RWPE1 (cell line): Measurements from ENCODE around the gene DENND1A.
"Not testable (repeated sequence)": the region's sequence is repeated elsewhere in the genome, so short reads cannot be mapped to it uniquely, and the experiment has no call there.

Experiments used
- CTCF ChIA-PET: fragments of 350-600 bp; sonication (Branson Sonifier 250); formaldehyde crosslinking; extraction: SDS; loops from one replicate; lab custom pipeline; 2021; lab: Yijun Ruan, JAX
- POLR2A ChIA-PET: fragments of 400-600 bp; formaldehyde crosslinking; extraction: SDS; loops from one replicate; lab custom pipeline; 2020; ENCODE audit warnings: antibody characterized with exemption; ENCODE audit not compliant: low non-redundant PET; lab: Yijun Ruan, JAX
- DNase-seq: peaks from one replicate; pipeline ENCODE4 v3.0.0; 2012; ENCODE audit warnings: low spot score
- H3K27ac ChIP-seq: fragments of 450-650 bp; 2 replicates; pipeline ENCODE4 v1.5.1; 2017
- CTCF ChIP-seq: fragments of 450-650 bp; conservative IDR thresholded peaks from 2 replicates; pipeline ENCODE4 v1.5.1; 2017; ENCODE audit warnings: low read depth, mild to moderate bottlenecking

Gene DENND1A

GRCh38 chr9:123335986-123336329 is 594.0 kb downstream of the DENND1A start:
- ChIA-PET CTCF (interaction anchor here (0.6 to 1.7 kb wide), 6 partner anchors 9 to 183 kb away, joined by 3 to 7 read pairs (median 4); no protein-coding TSS in a partner anchor), POLR2A (no interaction called here)
- DNase-seq, result no peak
- peak overlapping the region; percentile 42 for H3K27ac ChIP-seq
- no peak for TF ChIP-seq CTCF

GRCh38 chr9:123335193-123335985 is 594.5 kb downstream of the DENND1A start:
- POLR2A ChIA-PET, result no interaction called here
- TF ChIP-seq CTCF, result no peak
- H3K27ac ChIP-seq, result peak overlapping the region; percentile 42
- CTCF ChIA-PET, result interaction anchor here (0.9 to 1.7 kb wide), 2 partner anchors 14 to 182 kb away, joined by 4 to 7 read pairs; no protein-coding TSS in a partner anchor
- peak; percentile 61 for DNase-seq

- DNase-seq, result no peak
- CTCF ChIA-PET, result interaction anchor here (1.7 kb wide), 1 partner anchor 15 kb away, joined by 7 read pairs; no protein-coding TSS in a partner anchor
- no peak overlapping the region for H3K27ac ChIP-seq
- POLR2A ChIA-PET, result no interaction called here
- no peak for TF ChIP-seq CTCF
Measured at GRCh38 chr9:123334639-123335038, 595.3 kb downstream of the DENND1A start.

GRCh38 chr9:123333058-123333669 is 596.8 kb downstream of the DENND1A start:
- CTCF ChIA-PET, result interaction anchor here (0.7 kb wide), 1 partner anchor 243 kb away, joined by 5 read pairs; no protein-coding TSS in a partner anchor
- POLR2A ChIA-PET, H3K27ac ChIP-seq, DNase-seq: not testable (repeated sequence)

GRCh38 chr9:123331346-123332060 is 598.4 kb downstream of the DENND1A start:
- ChIA-PET POLR2A (no interaction called here), CTCF (interaction anchor here (1.2 kb wide), 1 partner anchor 18 kb away, joined by 6 read pairs; no protein-coding TSS in a partner anchor)
- TF ChIP-seq CTCF, result no peak
- H3K27ac ChIP-seq, result no peak overlapping the region
- no peak for DNase-seq
